Caco-2 (cell line): Measurements from ENCODE around the gene NR4A3. TPM values are rescaled to one million over a fixed set of nuclear protein-coding genes. Genes with fewer than 3 reads are reported as not detected.

ENCODE experiments used
- BruUV-seq: library from RNA; stranded (reverse); fragments of 400-500 nt; replicated peaks from 2 replicates; lab custom pipeline; 2021; lab: Mats Ljungman, UMichigan
- CTCF ChIA-PET: fragments of 300-600 bp; sonication (Branson Sonifier 250); formaldehyde crosslinking; loops from one replicate; lab custom pipeline; 2022; ENCODE audit warnings: antibody characterized with exemption; lab: Charles Lee
- POLR2A ChIA-PET: fragments of 300-600 bp; sonication (Branson Sonifier 250); formaldehyde crosslinking; loops from one replicate; lab custom pipeline; 2022; ENCODE audit warnings: antibody characterized with exemption; lab: Charles Lee
- DNase-seq, 2 experiments: peaks; one replicate each; pipeline versions ENCODE4 v3.0.0 to v3.0.0-alpha.2; 2020 to 2022
- H3K27me3 ChIP-seq: replicated peaks from 2 replicates; pipeline ENCODE4 v1.6.0; 2011; ENCODE audit warnings: low read length; ENCODE audit not compliant: control insufficient read depth, insufficient read depth
- H3K36me3 ChIP-seq: 2 replicates; pipeline ENCODE4 v1.5.1; 2011; ENCODE audit warnings: low read length; ENCODE audit not compliant: control insufficient read depth, insufficient read depth
- H3K4me1 ChIP-seq: fragments of 250-450 bp; sonication (Bioruptor Pico); 2 replicates; pipeline ENCODE4 v1.5.1; 2020; ENCODE audit warnings: mild to moderate bottlenecking
- H3K4me3 ChIP-seq: 2 replicates; pipeline ENCODE4 v1.5.1; 2011; ENCODE audit warnings: low read depth, mild to moderate bottlenecking, control low read depth, low read length
- H3K9me3 ChIP-seq: fragments of 250-450 bp; sonication (Bioruptor Pico); 2 replicates; pipeline ENCODE4 v1.5.1; 2020; ENCODE audit warnings: mild to moderate bottlenecking, moderate library complexity
- H3K27ac Mint-ChIP-seq: one replicate; pipeline ENCODE4 v1.8.0; 2022; ENCODE audit warnings: mixed read lengths; ENCODE audit not compliant: unreplicated experiment
- H3K27me3 Mint-ChIP-seq: one replicate; pipeline ENCODE4 v1.8.0; 2022; ENCODE audit warnings: mixed read lengths; ENCODE audit not compliant: insufficient read depth, unreplicated experiment
- H3K36me3 Mint-ChIP-seq: one replicate; pipeline ENCODE4 v1.8.0; 2022; ENCODE audit warnings: mild to moderate bottlenecking, mixed read lengths; ENCODE audit not compliant: insufficient read depth, unreplicated experiment
- H3K4me1 Mint-ChIP-seq: one replicate; pipeline ENCODE4 v1.8.0; 2022; ENCODE audit warnings: low read depth, mixed read lengths; ENCODE audit not compliant: unreplicated experiment
- H3K4me3 Mint-ChIP-seq: one replicate; pipeline ENCODE4 v1.8.0; 2022; ENCODE audit warnings: mild to moderate bottlenecking, moderate library complexity, mixed read lengths; ENCODE audit not compliant: unreplicated experiment
- H3K9me3 Mint-ChIP-seq: one replicate; pipeline ENCODE4 v1.8.0; 2022; ENCODE audit warnings: mixed read lengths; ENCODE audit not compliant: unreplicated experiment
- CTCF ChIP-seq, 2 experiments: fragments of 200-600 bp in 1 of 2; IDR thresholded peaks; 1 replicate in 1 of 2; 2 replicates in 1 of 2; pipeline versions ENCODE4 v1.5.1 to v1.8.0; 2011 to 2022; ENCODE audit warnings: antibody characterized with exemption in 1 of 2, control low read depth in 1 of 2, inconsistent platforms in 1 of 2, low read depth in 1 of 2, low read length in 1 of 2, mild to moderate bottlenecking in 1 of 2, moderate library complexity in 1 of 2; ENCODE audit not compliant: insufficient read depth in 1 of 2, severe bottlenecking in 1 of 2, unreplicated experiment in 1 of 2
- intact Hi-C: fragments of 100-400 bp; cut with micrococcal nuclease; formaldehyde crosslinking; loops from one replicate; pipeline ENCODE4 v1.10.0; 2022; ENCODE audit not compliant: unreplicated experiment
- total RNA-seq: library from RNA; stranded (reverse); gene quantifications from 2 replicates; pipeline ENCODE4 v1.2.3, GENCODE V29; 2022

NR4A3 gene
- total RNA-seq, 1 experiment from 2014 or later = 0.39 TPM

- H3K36me3 Mint-ChIP-seq = no peaks in the 10 kb centered on the region
- intact Hi-C loops = no loop called here
- CTCF ChIA-PET = no interaction called here
These were observed 44.7 kb downstream of the NR4A3 start for GRCh38 chr9:99866398-99866797.

GRCh38 chr9:99867536-99867935 lies 45.9 kb downstream of the NR4A3 start:
- H3K9me3 Mint-ChIP-seq = no peaks in the 10 kb centered on the region
- Histone ChIP-seq H3K9me3 (no peaks in the 10 kb centered on the region), H3K36me3 (no peaks in the 10 kb centered on the region), H3K27me3 (no peaks in the 10 kb centered on the region), H3K4me1 (no peaks in the 10 kb centered on the region), H3K4me3 (no peak overlapping the region)
- POLR2A ChIA-PET = interaction anchor here (0.6 kb wide), 1 partner anchor 660 kb away, joined by 5 read pairs; no protein-coding TSS in a partner anchor
- DNase-seq = no peak
- no peaks in the 10 kb centered on the region for H3K27me3 Mint-ChIP-seq
- no peak for TF ChIP-seq CTCF (IDR thresholded peaks at IDR 0.05; ENCODE audit: insufficient read depth in 1 of 2, low read depth in 1 of 2, low read length in 1 of 2, severe bottlenecking in 1 of 2, unreplicated experiment in 1 of 2)
- CTCF ChIA-PET = no interaction called here
- intact Hi-C loops = no loop called here
- no peak overlapping the region for H3K27ac Mint-ChIP-seq
- no peak overlapping the region for H3K4me3 Mint-ChIP-seq
- H3K4me1 Mint-ChIP-seq = no peaks in the 10 kb centered on the region
- H3K36me3 Mint-ChIP-seq = no peaks in the 10 kb centered on the region
- BruUV-seq = no TSS peak

More at GRCh38 chr9:99866398-99866797, 44.7 kb downstream of the NR4A3 start:
- Histone ChIP-seq H3K27me3 (no peaks in the 10 kb centered on the region), H3K9me3 (no peaks in the 10 kb centered on the region), H3K4me1 (no peaks in the 10 kb centered on the region), H3K4me3 (no peak overlapping the region), H3K36me3 (no peaks in the 10 kb centered on the region)
- POLR2A ChIA-PET = no interaction called here
- DNase-seq = no peak
- H3K4me1 Mint-ChIP-seq = no peaks in the 10 kb centered on the region
- BruUV-seq = no TSS peak
- TF ChIP-seq CTCF (IDR thresholded peaks at IDR 0.05; ENCODE audit: insufficient read depth in 1 of 2, low read depth in 1 of 2, low read length in 1 of 2, severe bottlenecking in 1 of 2, unreplicated experiment in 1 of 2) = no peak
- no peaks in the 10 kb centered on the region for H3K27me3 Mint-ChIP-seq
- H3K9me3 Mint-ChIP-seq = no peaks in the 10 kb centered on the region
- no peak overlapping the region for H3K27ac Mint-ChIP-seq
- no peak overlapping the region for H3K4me3 Mint-ChIP-seq

GRCh38 chr9:99867968-99868367 lies 46.3 kb downstream of the NR4A3 start:
- no peaks in the 10 kb centered on the region for H3K27me3 ChIP-seq
- no TSS peak for BruUV-seq
- H3K4me1 Mint-ChIP-seq = no peaks in the 10 kb centered on the region
- POLR2A ChIA-PET = interaction anchor here (0.6 kb wide), 1 partner anchor 659 kb away, joined by 5 read pairs; no protein-coding TSS in a partner anchor
- no peaks in the 10 kb centered on the region for H3K27me3 Mint-ChIP-seq
- no peaks in the 10 kb centered on the region for H3K36me3 ChIP-seq
- intact Hi-C loops = no loop called here
- no peak overlapping the region for H3K27ac Mint-ChIP-seq
- CTCF ChIA-PET = no interaction called here
- no peak for TF ChIP-seq CTCF (IDR thresholded peaks at IDR 0.05; ENCODE audit: insufficient read depth in 1 of 2, low read depth in 1 of 2, low read length in 1 of 2, severe bottlenecking in 1 of 2, unreplicated experiment in 1 of 2)
- H3K4me3 ChIP-seq = no peak overlapping the region
- H3K9me3 ChIP-seq = no peaks in the 10 kb centered on the region
- DNase-seq = no peak
- no peak overlapping the region for H3K4me3 Mint-ChIP-seq
- no peaks in the 10 kb centered on the region for H3K36me3 Mint-ChIP-seq
- H3K4me1 ChIP-seq = no peaks in the 10 kb centered on the region
- no peaks in the 10 kb centered on the region for H3K9me3 Mint-ChIP-seq
